Tibial nerve (tissue), 4 donors: ENCODE measurements around the gene CASKIN1.

ENCODE experiments used
- EP300 ChIP-seq, 2 donors: sonication (generic); formaldehyde crosslinking; IDR thresholded peaks; one replicate each; pipeline ENCODE4 v1.6.1; 2017; ENCODE audit warnings: antibody characterized with exemption in 2 of 2, mild to moderate bottlenecking in 1 of 2
- POLR2A ChIP-seq, 2 donors: fragments of 450-650 bp; IDR thresholded peaks; one replicate each; pipeline ENCODE4 v1.6.1; 2017; ENCODE audit warnings: antibody characterized with exemption in 2 of 2, mild to moderate bottlenecking in 2 of 2, moderate library complexity in 2 of 2
- TF ChIP-seq, protein P1 (sequence below), 5 experiments: fragments of 200-600 bp in 3 of 5; fragments of 450-650 bp in 2 of 5; sonication (generic) in 3 of 5; IDR thresholded peaks; one replicate each; pipeline ENCODE4 v1.5.1; 2016 to 2019; ENCODE audit warnings: antibody characterized with exemption in 5 of 5, mild to moderate bottlenecking in 3 of 5, moderate library complexity in 2 of 5

DNA sequence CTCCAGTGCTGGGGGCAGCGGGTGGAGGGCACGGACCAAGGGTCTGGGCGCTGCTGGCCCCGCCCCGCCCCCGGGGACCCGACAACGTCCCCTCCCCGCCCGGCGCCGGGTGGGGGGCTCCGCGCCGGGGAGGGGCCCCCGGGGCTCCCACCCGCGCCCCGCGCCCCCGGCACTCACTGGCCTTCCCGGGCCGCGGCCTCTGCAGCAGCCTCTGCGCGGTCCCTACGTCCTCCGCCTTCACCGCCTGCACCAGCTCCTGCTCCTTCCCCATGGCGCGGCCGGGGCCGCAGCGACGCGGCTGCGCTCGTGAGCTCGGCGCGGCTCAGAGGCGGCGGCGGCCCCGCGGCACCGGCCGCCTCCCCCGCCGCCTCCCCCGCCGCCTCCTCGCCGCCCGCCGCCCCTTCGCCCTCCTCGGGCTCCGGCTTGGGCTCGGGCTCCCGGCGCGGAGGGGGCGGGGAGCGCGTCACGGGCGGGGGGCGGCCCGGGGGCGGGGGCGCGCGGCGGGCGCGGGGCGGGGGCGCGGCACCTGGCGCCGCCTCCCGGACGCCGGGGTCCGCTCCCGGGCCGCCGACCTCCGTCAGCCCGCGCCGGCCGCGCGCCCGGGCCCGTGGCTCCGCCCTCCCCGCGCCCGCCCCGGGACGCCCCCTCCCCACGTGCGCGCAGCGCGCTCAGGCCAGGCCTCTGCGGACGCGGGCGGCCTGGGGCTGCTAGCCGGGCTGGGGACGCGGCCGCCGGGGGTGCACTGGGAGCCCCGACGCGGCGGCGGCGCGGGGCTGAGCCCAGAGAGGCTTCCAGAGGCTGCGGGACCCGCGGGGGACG lies at the start of gene CASKIN1:
- TF ChIP-seq POLR2A (IDR thresholded peaks at IDR 0.05) (no peak), EP300 (IDR thresholded peaks at IDR 0.05) (no peak)
- TF ChIP-seq, protein P1, sequence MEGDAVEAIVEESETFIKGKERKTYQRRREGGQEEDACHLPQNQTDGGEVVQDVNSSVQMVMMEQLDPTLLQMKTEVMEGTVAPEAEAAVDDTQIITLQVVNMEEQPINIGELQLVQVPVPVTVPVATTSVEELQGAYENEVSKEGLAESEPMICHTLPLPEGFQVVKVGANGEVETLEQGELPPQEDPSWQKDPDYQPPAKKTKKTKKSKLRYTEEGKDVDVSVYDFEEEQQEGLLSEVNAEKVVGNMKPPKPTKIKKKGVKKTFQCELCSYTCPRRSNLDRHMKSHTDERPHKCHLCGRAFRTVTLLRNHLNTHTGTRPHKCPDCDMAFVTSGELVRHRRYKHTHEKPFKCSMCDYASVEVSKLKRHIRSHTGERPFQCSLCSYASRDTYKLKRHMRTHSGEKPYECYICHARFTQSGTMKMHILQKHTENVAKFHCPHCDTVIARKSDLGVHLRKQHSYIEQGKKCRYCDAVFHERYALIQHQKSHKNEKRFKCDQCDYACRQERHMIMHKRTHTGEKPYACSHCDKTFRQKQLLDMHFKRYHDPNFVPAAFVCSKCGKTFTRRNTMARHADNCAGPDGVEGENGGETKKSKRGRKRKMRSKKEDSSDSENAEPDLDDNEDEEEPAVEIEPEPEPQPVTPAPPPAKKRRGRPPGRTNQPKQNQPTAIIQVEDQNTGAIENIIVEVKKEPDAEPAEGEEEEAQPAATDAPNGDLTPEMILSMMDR (IDR thresholded peaks at IDR 0.05), result no peak
